HG03558 (cell line): ENCODE data around the gene KLHL21.

Experiments used
- ATAC-seq: cut with Tn5 transposase; IDR thresholded peaks from one replicate; pipeline ENCODE4 v1.9.1; 2021; ENCODE audit warnings: moderate number of reproducible peaks; ENCODE audit not compliant: unreplicated experiment; ENCODE audit errors: extremely low read depth

Gene KLHL21

DNA sequence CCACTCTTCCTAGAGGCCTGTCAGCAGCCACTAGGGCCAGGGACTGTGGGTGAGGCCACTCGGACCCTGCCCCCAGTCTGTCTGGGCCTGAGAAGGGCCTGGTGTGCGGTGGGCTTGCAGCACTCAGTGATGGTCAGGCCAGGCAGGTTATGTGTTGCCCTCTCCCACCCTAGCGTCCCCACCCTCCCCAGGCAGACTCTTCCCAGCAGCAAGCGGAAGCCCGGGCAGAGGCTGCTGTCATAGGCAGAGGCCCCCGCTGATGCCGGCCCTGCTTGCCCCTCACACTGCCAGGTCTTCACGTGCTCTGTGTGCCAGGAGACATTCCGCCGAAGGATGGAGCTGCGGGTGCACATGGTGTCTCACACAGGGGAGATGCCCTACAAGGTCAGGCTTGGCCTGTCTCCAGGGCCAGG is 16.3 kb downstream of the KLHL21 start:
- ATAC-seq: no peak

DNA sequence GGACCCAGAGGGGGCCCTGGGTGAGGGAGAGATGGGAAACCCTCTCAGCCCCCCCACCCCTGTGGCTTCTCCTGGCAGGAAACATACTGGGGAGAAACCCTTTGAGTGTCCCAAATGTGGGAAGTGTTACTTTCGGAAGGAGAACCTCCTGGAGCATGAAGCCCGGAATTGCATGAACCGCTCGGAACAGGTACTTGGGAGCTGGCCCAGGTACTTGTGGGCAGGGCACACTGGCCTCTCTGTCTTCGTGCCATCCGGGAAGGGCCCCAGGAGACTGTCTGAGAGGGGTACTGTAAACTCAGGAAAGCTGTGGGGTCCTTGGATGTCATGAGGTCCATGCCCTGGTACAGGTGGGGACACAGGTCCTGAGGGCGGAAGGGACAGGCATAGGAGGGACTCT is 16.8 kb downstream of the KLHL21 start:
- no peak for ATAC-seq

DNA sequence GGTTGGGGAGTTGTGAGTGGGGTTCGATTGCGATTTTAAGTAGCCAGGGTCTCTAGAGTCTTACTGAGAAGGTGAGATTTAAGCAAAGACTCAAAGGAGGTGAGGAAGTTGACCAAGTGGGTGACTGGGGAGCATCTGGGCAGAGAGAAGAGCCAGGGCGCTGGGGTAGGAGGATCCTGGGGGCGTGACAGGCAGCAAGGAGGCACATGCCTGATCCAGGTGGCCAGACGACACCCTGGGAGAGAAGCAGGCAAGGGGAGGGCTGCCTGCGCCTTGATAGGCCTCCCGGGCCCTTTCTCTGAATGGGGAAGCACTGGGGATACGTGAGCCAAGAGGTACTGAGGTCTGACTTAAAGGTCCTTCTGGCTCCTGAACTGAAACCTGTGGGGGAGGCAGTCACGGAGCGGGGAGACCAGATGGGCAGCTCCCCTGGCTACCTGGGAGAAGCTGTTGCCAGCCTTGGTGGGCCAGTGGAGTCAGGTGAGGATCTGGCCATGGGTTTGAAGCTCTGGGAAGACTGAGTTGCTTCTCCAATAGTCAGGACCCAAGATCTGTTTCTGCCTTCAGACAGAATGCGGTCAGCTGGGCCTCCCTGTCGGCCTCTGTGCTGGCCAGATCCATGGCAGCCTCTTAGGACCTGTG is 17.5 kb downstream of the KLHL21 start:
- ATAC-seq: no peak

DNA sequence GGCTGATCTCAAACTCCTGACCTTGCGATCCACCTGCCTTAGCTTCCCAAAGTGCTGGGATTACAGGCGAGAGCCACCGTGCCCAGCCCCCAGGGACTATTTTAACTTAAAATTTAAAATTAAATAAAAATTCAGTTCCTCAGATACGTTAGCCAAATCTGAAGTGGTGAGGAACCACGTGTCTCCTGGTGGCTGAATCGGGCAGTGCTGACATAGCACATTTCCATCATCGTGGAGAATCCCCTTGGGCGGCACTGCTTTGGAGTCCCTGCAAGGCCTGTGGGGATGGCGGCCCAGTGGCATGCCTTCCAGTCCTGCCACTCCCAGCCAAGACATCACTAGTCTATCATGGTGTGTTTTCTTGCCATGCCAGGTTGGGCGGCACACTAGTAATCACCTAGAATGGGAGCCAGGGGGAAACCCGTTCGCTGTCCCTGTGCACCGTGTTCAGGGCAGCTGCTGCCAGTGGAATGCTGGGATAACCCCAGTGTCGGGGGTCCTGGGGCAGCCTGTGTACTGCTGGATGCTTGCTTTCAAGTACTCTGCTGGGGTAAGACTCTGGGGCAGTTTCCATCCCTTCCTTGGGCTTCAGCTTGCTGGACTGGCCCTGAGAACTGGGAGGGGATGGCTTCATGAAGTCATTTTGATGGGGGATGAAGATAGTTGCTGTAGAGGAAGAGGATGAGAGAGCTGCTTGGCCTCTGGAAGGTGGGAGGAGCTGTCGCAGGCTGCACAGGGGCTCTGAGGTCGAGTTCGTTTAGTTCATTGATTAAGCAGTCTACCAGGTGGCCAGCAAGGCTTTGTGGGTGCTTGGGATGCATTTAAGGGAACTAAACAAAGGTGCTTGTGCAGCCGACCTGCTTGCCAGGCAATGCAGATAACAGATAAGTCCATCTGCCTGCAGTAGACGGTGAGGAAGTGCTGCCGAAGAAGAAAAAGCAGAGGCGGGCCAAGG is 18.3 kb downstream of the KLHL21 start:
- no peak for ATAC-seq

DNA sequence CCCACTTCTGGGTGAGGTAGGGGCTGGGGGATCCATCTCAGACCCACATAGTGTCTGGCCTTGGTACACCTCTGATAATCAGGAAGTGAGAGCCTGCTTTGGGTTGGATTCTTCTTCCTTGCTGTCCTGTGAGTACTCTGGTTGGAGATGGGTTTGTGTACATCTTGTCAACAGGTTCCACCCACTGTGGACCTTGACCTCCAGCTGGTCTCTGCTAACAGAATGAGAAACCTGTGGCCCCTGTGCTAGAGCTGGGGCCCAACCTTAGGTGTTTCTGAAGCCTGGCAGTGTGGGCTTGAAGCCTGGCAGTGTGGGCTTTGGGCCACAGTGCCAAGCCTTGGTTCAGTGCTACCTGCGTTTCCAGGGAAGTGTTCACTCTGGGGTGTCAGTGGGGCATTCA is 20.3 kb downstream of the KLHL21 start:
- no peak for ATAC-seq

DNA sequence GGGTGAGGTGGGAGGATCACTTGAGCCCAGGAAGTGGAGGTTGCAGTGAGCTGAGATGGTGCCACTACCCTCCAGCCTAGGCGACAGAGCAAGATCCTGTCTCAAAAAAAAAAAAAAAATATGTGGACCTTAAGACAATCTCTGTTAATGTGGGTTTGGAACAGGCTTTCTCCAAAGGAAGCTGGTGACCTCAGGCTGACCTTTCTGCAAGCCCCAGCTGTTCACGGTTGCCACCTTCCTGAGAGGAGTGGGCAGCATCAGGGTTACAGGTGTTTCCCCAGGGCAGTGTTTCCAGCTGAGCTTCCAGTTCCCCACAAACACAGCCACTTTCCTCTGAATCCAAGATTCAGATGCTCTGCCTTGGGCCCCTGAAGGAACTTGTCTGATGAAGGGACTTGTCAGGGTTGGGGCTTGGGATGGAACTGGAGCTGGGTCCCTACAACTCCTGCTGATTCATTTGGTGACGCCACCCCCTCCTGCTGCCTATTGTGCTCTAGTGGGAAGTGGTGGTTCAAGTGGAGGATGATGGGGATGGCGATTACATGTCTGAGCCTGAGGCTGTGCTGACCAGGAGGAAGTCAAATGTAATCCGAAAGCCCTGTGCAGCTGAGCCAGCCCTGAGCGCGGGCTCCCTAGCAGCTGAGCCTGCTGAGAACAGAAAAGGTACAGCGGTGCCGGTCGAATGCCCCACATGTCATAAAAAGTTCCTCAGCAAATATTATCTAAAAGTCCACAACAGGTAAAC is 20.9 kb downstream of the KLHL21 start:
- no peak for ATAC-seq

DNA sequence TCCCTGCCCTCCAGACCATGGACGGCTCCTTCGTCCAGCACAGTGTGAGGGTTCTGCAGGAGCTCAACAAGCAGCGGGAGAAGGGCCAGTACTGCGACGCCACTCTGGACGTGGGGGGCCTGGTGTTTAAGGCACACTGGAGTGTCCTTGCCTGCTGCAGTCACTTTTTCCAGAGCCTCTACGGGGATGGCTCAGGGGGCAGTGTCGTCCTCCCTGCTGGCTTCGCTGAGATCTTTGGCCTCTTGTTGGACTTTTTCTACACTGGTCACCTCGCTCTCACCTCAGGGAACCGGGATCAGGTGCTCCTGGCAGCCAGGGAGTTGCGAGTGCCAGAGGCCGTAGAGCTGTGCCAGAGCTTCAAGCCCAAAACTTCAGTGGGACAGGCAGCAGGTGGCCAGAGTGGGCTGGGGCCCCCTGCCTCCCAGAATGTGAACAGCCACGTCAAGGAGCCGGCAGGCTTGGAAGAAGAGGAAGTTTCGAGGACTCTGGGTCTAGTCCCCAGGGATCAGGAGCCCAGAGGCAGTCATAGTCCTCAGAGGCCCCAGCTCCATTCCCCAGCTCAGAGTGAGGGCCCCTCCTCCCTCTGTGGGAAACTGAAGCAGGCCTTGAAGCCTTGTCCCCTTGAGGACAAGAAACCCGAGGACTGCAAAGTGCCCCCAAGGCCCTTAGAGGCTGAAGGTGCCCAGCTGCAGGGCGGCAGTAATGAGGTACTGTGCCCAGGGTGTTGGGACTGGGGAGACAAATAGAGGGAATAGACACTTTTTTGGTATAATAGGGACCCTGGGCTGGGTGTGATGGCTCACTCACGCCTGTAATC is 21.9 kb downstream of the KLHL21 start:
- ATAC-seq: no peak

DNA sequence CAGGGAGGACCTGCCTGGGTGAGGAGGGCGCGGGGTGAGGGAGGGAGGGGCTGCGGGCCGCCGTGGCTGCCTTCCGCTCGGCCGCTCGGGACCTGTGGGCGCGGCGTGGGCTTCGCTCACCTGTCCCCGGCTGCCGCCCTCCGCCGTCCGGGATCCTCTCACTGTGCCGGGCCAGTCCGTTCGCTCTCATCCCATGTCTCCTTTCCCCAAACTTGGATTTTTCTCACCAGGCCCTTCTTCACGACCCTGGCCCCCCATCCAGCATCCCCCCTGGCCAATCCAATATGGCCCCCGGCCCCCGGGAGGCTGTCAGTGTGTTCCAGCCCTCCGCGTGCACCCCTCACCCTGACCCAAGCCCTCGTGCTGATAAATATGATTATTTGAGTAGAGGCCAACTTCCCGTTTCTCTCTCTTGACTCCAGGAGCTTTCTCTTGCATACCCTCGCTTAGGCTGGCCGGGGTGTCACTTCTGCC is 22.5 kb downstream of the KLHL21 start:
- no peak for ATAC-seq

DNA sequence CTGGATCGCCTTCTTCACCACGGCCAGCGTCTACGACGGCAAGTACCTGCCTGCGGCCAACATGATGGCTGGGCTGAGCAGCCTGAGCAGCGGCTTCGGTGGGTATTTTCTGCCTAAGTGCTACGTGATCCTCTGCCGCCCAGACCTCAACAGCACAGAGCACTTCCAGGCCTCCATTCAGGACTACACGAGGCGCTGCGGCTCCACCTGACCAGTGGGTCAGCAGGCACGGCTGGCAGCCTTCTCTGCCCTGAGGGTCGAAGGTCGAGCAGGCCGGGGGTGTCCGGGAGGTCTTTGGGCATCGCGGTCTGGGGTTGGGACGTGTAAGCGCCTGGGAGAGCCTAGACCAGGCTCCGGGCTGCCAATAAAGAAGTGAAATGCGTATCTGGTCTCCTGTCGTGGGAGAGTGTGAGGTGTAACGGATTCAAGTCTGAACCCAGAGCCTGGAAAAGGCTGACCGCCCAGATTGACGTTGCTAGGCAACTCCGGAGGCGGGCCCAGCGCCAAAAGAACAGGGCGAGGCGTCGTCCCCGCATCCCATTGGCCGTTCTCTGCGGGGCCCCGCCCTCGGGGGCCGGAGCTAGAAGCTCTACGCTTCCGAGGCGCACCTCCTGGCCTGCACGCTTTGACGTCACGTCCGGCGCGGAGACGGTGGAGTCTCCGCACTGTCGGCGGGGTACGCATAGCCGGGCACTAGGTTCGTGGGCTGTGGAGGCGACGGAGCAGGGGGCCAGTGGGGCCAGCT is 23.1 kb downstream of the KLHL21 start, which contains the start of gene ZBTB48:
Gene ZBTB48 (plus strand): TSS at position 621 of the 745 bp plus-strand sequence. CDS start 616 bp downstream, outside the sequence.
- ATAC-seq: peak; percentile 92

DNA sequence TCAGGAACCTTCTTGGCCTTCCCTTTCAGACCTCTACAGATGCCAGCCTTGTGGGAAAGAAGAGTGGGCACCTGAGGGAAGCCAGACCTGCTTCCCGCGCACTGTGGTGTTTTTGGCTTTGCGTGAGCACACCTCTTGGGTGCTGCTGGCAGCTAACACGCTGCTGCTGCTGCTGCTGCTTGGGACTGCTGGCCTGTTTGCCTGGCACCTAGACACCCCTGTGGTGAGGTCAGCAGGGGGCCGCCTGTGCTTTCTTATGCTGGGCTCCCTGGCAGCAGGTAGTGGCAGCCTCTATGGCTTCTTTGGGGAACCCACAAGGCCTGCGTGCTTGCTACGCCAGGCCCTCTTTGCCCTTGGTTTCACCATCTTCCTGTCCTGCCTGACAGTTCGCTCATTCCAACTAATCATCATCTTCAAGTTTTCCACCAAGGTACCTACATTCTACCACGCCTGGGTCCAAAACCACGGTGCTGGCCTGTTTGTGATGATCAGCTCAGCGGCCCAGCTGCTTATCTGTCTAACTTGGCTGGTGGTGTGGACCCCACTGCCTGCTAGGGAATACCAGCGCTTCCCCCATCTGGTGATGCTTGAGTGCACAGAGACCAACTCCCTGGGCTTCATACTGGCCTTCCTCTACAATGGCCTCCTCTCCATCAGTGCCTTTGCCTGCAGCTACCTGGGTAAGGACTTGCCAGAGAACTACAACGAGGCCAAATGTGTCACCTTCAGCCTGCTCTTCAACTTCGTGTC is 23.9 kb downstream of the KLHL21 start:
- no peak for ATAC-seq

DNA sequence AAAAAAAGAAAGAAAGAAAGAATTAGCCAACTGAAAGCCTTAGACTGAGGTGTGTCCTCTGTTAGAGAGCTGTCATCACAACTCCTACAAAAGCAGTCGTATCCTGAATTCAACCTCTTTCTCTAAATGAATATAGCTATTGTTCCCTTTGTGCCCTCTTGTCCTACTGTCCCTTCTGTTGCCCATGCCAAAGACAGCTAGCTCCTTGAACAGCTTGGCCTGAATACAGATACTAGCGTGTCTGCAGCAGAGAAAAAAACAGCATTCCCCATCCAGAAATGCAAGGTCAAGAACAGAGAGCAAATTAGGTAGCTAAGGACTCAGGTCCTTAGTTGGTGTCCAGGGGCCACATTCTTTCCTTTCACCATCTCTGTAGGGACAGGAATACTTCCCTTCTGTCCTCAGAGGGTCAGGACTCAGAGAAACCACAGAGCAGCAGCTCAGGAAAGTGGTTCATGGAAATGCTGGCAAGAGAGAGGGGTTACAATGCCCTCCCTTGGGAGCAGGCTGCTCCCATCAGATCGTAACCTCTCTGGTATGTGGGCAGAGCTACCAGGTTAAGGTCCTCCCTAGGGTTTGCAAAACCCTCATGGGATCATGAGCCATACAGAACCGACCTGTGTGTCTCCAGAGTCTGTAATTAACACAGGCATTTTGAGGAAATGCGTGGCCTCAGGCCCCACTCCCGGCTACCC is 24.7 kb downstream of the KLHL21 start:
- no peak for ATAC-seq

DNA sequence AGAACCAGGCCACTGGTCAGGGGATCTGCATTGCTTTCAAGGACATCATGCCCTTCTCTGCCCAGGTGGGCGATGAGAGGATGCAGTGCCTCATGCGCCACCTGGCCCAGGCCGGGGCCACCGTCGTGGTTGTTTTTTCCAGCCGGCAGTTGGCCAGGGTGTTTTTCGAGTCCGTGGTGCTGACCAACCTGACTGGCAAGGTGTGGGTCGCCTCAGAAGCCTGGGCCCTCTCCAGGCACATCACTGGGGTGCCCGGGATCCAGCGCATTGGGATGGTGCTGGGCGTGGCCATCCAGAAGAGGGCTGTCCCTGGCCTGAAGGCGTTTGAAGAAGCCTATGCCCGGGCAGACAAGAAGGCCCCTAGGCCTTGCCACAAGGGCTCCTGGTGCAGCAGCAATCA is 27.9 kb downstream of the KLHL21 start:
- no peak for ATAC-seq

DNA sequence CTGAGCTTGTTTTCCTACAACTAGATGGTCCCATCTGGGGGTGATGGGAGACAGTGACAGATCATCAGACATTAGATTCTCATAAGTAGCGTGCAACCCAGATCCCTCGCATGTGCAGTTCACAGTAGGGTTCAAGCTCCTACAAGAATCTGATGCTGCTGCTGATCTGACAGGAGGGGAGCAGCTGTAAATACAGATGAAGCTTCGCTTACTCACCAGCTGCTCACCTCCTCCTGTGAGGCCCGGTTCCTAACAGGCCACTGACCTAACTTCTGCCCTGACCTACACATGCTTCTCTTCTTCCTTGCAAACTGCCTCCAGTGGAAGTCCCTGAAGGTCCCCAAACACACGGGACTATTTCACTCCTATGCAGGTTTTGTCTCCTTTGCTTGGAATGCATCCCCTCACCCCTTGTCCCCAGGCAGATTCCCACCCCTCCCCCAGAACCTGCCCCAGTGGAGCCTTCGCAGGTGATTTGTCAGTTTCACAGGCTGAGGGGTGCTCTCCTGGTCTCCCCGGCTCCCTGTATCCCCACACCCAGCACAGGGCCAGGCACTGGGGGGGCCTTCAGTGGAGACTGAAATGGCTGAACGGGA is 28.5 kb downstream of the KLHL21 start:
- ATAC-seq: no peak

DNA sequence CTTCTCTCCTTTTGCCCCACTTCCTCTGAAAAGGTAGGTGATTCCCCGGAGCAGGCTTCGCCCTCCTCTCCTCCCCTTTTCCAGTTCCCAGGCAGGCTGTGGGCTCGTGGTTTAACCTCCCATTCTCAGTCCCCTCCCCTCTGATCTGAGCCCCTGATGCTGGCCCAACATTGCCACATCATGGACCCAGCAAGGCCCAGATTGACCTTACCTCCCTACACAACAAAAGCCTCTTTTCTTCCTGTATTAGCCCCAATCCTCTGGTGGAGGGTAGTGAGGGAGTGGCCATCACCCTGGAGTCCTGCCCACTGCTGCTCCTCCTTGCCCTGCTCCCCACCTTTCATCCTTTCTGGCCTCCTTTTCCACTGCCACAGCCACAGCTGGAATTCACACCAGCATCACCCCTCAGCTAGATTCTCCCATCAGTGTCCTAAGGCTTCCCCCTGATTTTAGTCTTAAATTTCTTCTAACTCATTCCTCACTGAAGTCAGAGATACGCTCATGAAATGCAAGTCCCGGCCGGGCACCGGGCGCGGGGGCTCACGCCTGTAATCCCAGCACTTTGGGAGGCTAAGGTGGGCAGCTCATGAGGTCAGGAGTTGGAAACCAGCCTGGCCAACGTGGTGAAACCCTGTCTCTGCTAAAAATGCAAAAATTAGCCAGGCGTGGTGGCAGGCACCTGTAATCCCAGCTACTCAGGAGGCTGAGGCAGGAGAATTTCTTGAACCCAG is 29.9 kb downstream of the KLHL21 start:
- no peak for ATAC-seq

DNA sequence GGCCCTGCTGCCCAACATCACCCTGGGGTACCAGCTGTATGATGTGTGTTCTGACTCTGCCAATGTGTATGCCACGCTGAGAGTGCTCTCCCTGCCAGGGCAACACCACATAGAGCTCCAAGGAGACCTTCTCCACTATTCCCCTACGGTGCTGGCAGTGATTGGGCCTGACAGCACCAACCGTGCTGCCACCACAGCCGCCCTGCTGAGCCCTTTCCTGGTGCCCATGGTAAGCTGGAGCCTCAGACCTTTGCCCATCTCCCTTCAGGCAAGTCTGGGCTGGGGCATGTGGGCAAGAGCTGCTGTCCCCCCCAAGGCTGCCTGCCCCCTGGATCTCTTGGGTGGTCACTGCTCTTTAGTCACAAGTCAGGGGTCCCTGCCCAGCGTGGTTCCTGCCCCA is 31.7 kb downstream of the KLHL21 start:
- ATAC-seq: no peak

DNA sequence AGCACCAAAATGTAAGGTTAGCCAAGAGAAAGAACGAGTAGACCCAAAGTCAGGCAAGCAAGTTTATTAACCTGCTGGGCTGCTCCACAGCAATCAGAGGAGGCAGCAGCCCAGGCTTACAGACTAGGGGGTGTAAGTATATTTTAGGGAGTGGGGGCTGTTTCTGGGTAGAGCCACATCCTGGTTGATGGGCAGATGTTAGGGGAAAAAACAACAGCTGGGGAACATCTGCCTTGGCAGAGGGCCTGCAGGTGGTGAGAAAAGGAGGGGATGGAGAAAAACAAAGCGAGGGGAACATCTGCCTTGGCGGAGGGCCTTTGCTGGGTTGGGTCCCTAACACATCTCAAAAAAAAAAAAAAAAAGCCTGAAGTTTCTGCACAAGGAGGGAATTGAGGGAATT is 32.6 kb downstream of the KLHL21 start:
- ATAC-seq: no peak

DNA sequence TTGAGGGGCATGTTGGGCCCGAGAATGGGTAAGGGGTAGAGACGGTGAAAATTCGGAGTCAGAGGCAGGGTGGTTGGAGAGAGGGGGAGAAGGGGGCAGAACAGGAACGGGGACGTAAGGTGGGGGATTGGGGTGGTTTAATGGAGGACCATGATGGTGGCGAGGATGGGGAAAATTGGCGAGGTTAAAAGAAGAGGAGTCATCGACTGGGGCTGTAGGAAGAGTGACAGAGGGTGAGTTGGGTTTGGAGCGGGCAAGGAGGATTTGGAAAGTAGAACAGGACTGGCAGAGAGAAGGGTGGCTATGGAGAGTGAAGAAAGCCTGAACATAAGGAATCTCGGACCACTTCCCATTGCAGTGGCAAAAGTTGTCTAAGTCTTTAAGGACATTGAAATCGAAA is 33.6 kb downstream of the KLHL21 start:
- no peak for ATAC-seq
